HG02884 (cell line): ENCODE results near the gene RAB44.

Experiments used
- ATAC-seq: cut with Tn5 transposase; IDR thresholded peaks from one replicate; pipeline ENCODE4 v1.9.1; 2021; ENCODE audit warnings: mild to moderate bottlenecking, moderate library complexity; ENCODE audit not compliant: unreplicated experiment

Gene RAB44

GRCh38 chr6:36730424-36731380, 33.1 kb downstream of the RAB44 start:
- ATAC-seq: no peak

- no peak for ATAC-seq
These were observed 34.1 kb downstream of the RAB44 start for GRCh38 chr6:36731622-36732310.

DNA sequence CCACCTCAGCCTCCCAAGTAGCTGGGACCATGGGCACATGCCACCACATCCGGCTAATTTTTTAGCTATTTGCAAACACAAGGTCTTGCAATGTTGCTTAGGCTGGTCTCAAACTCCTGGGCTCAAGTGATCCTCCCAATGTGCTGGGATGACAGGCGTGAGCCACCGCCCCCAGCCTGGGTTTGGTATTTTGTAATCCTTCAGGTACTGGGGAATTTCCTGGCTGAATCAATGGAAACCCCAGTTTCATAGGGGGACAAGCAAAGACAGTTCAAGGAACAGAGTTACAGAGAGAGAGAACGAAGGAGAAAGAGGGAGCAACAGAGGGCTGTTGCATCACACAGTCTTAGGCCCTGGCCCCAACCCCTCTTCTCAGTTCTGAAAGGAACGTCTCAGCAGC, 35.7 kb downstream of the RAB44 start:
- no peak for ATAC-seq

GRCh38 chr6:36734486-36735060, 36.9 kb downstream of the RAB44 start:
- no peak for ATAC-seq

GRCh38 chr6:36735110-36736071, 37.8 kb downstream of the RAB44 start:
- ATAC-seq: no peak

DNA sequence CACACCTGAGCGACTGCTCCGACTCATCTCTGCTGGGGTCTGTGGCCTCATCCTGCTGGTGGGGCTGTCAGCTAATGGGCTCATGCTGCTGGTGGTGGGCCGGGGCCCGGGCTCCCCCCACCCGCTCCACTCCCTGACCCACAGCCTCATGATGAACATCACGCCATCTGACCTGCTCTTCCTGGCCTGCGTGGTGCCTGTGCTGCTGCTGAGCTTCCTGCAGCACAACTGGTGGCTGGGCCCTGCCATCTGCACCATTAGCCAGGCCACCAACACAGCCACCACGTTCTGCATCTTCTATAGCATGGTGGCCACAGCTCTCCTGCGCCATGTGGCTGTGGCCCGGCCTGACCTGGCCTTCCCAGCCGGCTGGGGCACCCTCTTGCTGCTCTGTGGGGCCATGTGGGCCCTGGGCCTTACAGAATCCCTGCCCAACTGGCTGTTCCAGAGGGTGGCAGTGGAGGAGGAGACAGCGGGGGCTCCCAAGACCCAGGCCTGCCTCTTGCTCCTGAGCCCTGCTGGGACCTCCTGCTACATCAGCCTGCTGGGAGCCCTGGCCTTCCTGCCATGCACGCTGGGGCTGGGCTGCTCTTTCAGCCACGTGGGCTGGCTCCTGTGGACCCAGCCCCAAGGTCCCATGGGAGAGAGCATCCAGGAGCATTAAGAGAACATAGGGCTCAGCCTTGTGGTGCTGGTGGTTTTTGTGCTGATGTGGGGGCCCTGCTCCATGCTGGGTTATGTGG, 39.6 kb downstream of the RAB44 start:
- ATAC-seq: no peak

DNA sequence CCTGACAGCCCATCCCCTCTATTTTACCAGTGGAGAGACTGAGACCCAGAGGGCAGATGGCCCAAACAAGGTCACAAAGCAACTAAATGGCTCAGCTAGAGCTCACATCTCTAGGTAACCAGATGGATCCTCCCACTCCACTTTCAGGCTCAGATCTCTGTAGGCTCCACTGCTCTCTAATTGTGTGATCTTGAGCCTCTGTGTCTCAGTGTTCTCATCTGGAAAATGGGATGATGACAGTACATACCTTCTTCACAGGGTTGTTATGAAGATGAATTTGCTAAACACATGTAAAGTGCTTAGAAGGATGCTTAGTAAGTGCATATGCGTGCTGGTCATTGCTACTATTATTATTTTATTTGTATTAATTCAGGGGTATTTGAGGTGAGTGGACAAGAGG, 40.5 kb downstream of the RAB44 start:
- ATAC-seq: no peak

- ATAC-seq: no peak
These were observed 42.6 kb downstream of the RAB44 start for GRCh38 chr6:36739947-36740817.

DNA sequence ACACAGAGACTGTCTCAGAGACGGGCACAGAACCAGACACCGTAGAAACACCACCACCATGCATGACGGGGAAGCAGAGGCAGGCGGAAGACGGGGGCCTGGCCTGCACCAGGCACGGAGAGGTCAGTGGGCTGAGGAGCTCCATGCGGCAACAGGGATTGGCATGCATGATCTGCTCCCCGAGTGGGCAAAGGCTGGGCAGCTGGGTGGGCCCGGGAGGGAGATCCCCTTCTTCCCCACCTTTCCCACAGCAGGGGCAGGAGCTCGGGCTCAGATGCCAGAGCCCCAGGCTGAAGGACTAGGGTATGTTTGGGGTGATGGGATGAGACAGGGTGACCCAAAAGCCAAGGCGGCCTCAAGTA, 43.2 kb downstream of the RAB44 start:
- ATAC-seq: no peak

DNA sequence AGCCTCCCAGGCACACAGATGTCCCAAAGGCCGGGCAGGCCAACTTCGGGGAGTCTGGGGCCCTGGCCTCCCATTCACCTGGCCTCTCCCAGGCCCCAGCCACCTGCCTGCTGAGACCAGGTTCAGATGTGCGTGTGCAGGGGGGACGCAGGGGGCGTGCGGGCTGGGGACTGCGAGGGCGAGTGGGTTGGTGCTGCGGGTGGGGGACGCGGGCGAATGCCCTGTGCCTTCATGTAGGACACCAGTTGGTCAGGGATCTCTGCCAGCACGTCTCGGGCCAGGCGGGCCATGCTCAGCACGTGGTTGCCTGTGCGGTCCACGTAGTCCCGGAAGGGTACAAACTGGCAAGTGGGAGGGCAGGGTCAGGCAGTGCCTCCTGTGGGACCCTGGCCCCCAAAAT, 44.5 kb downstream of the RAB44 start:
- ATAC-seq: no peak

DNA sequence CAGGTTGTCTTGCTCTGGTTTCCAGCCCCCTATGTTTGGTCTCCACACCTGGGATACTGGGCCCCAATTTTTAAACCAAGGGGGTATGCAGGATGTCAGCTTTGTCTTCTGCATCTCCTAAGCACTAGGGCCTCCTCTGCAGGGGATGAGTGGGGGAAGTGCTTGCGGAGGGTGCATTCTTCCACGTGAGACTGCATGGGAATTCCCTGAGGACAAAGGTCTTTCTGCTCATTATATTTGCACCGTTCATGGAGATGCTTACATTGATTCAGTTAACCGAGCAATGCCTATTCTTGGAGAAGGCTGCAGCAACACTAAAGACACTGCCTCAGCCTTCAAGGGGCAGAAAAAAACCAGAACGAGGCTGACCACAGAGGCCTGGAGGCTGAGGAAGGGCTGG, 45.4 kb downstream of the RAB44 start:
- no peak for ATAC-seq

- no peak for ATAC-seq
These were observed 46.1 kb downstream of the RAB44 start for GRCh38 chr6:36743538-36744303.

DNA sequence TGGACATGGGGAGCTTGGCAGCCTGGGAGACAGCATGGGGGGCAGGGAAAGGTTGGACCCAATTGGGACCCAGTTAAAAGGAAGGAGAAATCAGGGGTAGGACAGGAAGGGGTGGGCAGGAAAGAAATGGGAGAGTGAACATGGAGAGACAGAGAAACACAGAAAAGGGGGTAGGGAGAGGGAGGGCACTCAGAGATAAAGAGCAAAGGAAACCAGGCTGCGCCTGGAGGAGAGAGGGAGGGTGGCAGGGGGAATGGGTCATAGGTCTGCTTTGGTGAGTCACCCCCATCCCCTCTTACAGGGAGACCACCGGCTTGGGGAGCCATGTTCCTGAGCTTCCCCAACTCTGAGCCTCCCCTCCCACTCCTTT, 46.7 kb downstream of the RAB44 start:
- ATAC-seq: no peak

DNA sequence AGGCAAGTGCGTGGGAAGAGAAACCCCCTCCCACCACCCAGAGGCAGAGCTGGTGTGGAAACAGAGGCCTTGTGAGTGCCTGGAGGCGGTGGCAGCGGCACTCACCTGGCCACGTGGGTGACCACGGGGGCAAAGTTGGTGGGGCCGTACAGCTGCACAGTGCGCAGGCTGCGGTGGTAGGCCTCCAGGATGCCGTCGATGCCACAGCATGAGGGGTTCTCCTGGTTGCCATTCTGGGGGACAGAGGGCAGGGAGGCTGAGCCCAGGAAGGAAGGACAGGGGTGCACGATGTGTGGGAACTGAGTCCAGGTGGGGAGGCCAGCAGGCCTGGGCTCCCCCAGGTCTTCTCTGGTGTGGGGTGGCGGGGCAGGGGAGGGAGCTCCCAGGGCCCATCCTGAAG, 47.7 kb downstream of the RAB44 start:
- no peak for ATAC-seq

GRCh38 chr6:36745836-36746235, 48.2 kb downstream of the RAB44 start:
- ATAC-seq: no peak

- ATAC-seq: no peak
These were observed 48.6 kb downstream of the RAB44 start for GRCh38 chr6:36746251-36746650.

GRCh38 chr6:36749829-36750489, 52.3 kb downstream of the RAB44 start:
- ATAC-seq: no peak

GRCh38 chr6:36751091-36751490, 53.5 kb downstream of the RAB44 start:
- no peak for ATAC-seq
